AG04449 (cell line): Measurements from ENCODE around the gene ALDH1A2.
"Not testable (repeated sequence)": the region's sequence is repeated elsewhere in the genome, so short reads cannot be mapped to it uniquely, and the experiment has no call there.

Experiments used
- CTCF ChIA-PET: fragments of 350-600 bp; formaldehyde crosslinking; extraction: SDS; loops from one replicate; lab custom pipeline; 2021; ENCODE audit warnings: antibody characterized with exemption; lab: Yijun Ruan, JAX
- POLR2A ChIA-PET: fragments of 400-600, 350-600 bp; formaldehyde crosslinking; extraction: SDS; loops from one replicate; lab custom pipeline; 2020; ENCODE audit warnings: antibody characterized with exemption, inconsistent platforms; lab: Yijun Ruan, JAX
- DNase-seq: peaks from one replicate; pipeline ENCODE4 v3.0.0-alpha.2; 2010; ENCODE audit warnings: low read depth, low spot score
- H3K4me3 ChIP-seq: 2 replicates; pipeline ENCODE4 v1.5.1; 2011; ENCODE audit warnings: low read depth, mild to moderate bottlenecking, control low read depth, low read length
- TF ChIP-seq, protein P1 (sequence below): IDR thresholded peaks from one replicate; pipeline ENCODE4 v1.5.1; 2011; ENCODE audit warnings: mild to moderate bottlenecking, moderate library complexity, low read length, control low read depth, inconsistent platforms; ENCODE audit not compliant: insufficient read depth; ENCODE audit errors: missing control alignments

The ALDH1A2 gene

DNA sequence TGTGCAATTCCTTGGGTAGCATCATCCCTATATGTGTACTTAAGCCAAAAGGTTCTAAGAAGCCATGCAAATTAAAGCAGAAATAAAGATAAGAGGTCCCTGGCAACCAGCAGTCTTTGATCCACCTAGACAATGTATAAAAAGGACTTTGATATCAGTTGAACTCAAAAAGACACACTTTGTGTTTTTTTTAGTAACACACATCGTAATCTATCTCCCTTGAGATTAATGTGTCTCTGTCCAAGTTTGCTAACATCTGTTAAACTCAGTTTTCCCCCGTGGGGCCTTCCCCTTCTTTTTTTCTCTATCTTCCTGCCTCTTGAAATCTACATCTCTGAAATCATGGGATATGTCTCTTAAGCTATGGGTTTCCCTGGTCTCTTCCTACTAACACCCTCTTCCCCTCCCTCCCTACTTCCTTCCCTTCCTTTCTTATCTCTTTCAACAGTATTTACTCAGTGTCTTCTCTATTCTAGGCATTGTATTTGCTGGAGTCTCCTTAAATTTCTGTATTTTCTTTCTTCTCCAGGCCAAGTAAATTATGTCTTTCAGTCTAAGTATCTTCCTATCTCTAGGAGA is 27.7 kb downstream of the ALDH1A2 start:
- ChIA-PET CTCF (interaction anchor here (2.6 kb wide), 1 partner anchor 29 kb away, joined by 11 read pairs; no protein-coding TSS in a partner anchor), POLR2A (no interaction called here)
- H3K4me3 ChIP-seq, result no peak overlapping the region
- DNase-seq, result no peak
- TF ChIP-seq, protein P1, sequence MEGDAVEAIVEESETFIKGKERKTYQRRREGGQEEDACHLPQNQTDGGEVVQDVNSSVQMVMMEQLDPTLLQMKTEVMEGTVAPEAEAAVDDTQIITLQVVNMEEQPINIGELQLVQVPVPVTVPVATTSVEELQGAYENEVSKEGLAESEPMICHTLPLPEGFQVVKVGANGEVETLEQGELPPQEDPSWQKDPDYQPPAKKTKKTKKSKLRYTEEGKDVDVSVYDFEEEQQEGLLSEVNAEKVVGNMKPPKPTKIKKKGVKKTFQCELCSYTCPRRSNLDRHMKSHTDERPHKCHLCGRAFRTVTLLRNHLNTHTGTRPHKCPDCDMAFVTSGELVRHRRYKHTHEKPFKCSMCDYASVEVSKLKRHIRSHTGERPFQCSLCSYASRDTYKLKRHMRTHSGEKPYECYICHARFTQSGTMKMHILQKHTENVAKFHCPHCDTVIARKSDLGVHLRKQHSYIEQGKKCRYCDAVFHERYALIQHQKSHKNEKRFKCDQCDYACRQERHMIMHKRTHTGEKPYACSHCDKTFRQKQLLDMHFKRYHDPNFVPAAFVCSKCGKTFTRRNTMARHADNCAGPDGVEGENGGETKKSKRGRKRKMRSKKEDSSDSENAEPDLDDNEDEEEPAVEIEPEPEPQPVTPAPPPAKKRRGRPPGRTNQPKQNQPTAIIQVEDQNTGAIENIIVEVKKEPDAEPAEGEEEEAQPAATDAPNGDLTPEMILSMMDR, result no peak

DNA sequence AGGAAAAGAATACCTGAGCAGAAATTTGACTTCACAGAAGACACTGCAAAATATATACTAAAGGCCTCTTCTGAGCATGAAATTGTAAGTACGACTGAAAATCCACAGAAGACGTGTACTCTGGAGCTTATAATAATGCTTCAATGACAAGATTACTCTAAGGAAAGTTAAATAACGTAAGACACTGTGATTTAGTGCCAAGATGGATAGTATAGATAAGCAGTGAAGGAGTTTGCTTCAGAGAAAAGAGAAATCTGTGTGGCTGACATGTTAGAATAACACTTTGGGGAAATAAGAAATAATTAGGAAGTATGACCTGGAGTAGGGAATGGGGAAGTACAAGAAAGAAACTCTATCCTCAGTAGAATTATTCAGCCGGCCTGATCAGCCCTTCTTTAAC is 28.9 kb downstream of the ALDH1A2 start:
- ChIA-PET POLR2A (no interaction called here), CTCF (no interaction called here)
- no peak overlapping the region for H3K4me3 ChIP-seq
- TF ChIP-seq, protein P1, result no peak
- no peak for DNase-seq

DNA sequence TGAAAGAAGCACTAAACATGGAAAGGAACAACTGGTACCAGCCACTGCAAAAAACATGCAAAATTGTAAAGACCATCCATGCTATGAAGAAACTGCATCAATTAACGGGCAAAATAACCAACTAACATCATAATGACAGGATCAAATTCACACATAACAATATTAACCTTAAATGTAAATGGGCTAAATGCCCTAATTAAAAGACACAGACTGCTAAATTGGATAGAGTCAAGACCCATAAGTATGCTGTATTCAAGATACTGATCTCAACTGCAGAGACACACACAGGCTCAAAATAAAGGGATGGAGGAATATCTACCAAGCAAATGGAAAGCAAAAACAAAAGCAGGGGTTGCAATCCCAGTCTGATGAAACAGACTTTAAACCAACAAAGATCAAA is 37.1 kb downstream of the ALDH1A2 start:
- CTCF ChIA-PET, POLR2A ChIA-PET, H3K4me3 ChIP-seq, DNase-seq: not testable (repeated sequence)

DNA sequence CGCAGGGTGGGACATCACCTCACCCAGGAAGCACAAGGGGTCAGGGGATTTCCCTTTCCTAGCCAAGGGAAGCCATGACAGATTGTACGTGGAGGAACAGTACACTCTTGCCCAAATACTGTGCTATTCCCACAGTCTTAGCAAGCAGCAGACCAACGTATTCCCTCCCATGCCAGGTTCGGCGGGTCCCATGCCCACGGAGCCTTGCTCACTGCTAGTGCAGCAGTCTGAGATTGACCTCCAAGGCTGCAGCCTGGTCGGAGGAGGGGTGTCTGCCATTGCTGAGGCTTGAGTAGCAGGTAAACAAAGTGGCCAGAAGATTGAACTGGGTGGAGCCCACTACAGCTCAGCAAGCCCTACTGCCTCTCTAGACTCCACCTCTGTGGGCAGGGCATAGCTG is 39.0 kb downstream of the ALDH1A2 start:
- TF ChIP-seq, protein P1, result no peak
- ChIA-PET POLR2A (no interaction called here), CTCF (interaction anchor here (1.5 kb wide), 1 partner anchor 17 kb away, joined by 3 read pairs; no protein-coding TSS in a partner anchor)
- DNase-seq, result no peak
- H3K4me3 ChIP-seq, result no peak overlapping the region

DNA sequence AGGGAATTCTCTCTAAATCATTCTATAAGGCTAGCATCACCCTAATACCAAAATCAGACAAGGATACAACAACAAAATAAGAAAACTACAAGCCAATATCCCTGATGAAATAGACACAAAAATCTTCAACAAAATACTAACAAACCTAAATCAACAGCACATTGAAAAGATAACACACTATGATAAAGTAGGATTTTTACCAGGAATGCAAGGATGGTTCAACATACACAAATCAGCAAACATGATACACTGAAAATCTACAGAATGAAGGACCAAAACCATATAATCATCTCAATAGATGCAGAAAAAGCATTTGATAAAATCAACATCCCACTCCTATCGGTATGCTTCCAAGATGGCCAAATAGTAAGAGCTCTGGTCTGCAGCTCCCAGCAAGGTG is 39.5 kb downstream of the ALDH1A2 start:
- DNase-seq, result no peak
- ChIA-PET POLR2A (no interaction called here), CTCF (interaction anchor here (1.5 kb wide), 1 partner anchor 18 kb away, joined by 3 read pairs; no protein-coding TSS in a partner anchor)
- TF ChIP-seq, protein P1, result no peak
- no peak overlapping the region for H3K4me3 ChIP-seq

DNA sequence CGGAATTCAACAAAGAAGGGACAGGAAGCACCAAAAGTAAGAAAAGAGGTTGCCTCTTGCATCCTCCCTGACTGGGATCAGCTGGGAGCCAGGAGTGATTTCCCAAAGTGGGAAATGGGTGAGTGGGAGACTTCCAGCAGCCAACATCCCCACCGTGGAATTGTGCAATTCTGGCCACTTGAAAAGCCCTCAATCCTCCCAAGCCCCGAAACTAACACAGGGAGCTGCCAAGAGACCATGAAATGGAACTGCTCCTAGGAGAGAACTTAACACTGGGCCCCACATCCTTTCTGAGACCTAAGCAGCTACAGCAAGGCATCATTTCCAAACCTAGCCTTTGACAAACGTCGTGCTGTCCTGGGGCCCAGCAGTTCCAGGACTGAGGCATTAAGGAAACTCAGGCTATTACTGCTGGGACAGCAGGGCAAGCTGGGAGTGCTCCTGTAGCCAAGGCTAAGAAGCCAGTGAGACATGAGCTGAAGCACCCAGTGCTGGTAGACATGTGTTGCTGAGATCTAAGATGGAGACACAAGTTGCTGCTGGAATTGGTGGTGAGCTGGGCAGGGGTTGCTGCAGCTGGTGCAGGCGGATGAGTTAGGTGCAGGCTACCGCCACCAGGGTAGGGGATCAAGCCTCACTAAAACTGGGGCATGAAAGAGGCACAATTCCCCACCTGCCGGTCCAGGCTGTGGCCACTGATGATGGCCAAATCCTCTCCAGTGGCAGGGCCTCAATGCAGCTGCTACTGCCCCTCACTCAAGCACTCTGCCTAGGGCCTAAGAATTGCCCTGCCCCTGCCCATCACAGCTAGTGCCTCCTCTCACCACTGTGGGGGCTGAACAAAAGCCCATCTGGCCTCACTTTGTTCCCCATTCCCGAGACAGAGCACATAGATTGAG is 43.9 kb downstream of the ALDH1A2 start:
- TF ChIP-seq, protein P1, result no peak
- DNase-seq, result no peak
- H3K4me3 ChIP-seq, result no peak overlapping the region
- CTCF ChIA-PET, result interaction anchor here (1.5 kb wide), 1 partner anchor 21 kb away, joined by 6 read pairs; no protein-coding TSS in a partner anchor
- POLR2A ChIA-PET, result no interaction called here
